GM12878 (cell line): Measurements from ENCODE around the gene PALS1. TPM values are rescaled to one million over a fixed set of nuclear protein-coding genes. Genes with fewer than 3 reads are reported as not detected.

Source experiments
- ATAC-seq: fragments of 200-7000 bp; cut with Tn5 transposase; 3 replicates; pipeline ENCODE4 v1.9.1; 2020; ENCODE audit warnings: mild to moderate bottlenecking, moderate library complexity
- BruUV-seq: library from RNA; stranded (reverse); fragments of 400-500 nt; replicated peaks from 2 replicates; lab custom pipeline; 2021; lab: Mats Ljungman, UMichigan
- CTCF ChIA-PET: fragments of 300-600 bp; sonication (Branson Sonifier 250); formaldehyde crosslinking; extraction: SDS; loops from one replicate; lab custom pipeline; 2021; ENCODE audit warnings: inconsistent platforms; lab: Yijun Ruan, JAX
- POLR2A ChIA-PET: fragments of 350-600 bp; formaldehyde crosslinking; extraction: SDS; loops from one replicate; lab custom pipeline; 2021; ENCODE audit warnings: inconsistent platforms; lab: Charles Lee
- RAD21 ChIA-PET: fragments of 300-600 bp; sonication (Branson Sonifier 250); formaldehyde crosslinking; loops from one replicate; lab custom pipeline; 2023; ENCODE audit warnings: antibody characterized with exemption; ENCODE audit not compliant: unreplicated experiment; lab: Charles Lee
- SMC1A ChIA-PET: fragments of 300-600 bp; sonication (Branson Sonifier 250); formaldehyde crosslinking; loops from one replicate; lab custom pipeline; 2023; ENCODE audit not compliant: unreplicated experiment, uncharacterized antibody; lab: Charles Lee
- DNase-seq: peaks from one replicate; pipeline ENCODE4 v3.0.0-alpha.2; 2011; ENCODE audit warnings: low read depth, low spot score
- FAIRE-seq: peaks from 3 replicates; lab custom pipeline; 2011; peaks lifted over from hg19 to GRCh38; lab: Jason Lieb, UNC
- H2AFZ ChIP-seq: 2 replicates; pipeline ENCODE4 v1.6.0; 2011; ENCODE audit warnings: low read depth, low read length, control low read depth; ENCODE audit not compliant: control insufficient read depth
- H3K27ac ChIP-seq: 2 replicates; pipeline ENCODE4 v1.5.1; 2011; ENCODE audit warnings: control low read depth; ENCODE audit not compliant: control insufficient read depth, insufficient read depth
- H3K27me3 ChIP-seq, 2 experiments: replicated peaks in 1 of 2; 2 replicates each; pipeline versions ENCODE4 v1.6.0 to v1.6.1; 2011; ENCODE audit warnings: low read length in 1 of 2; ENCODE audit not compliant: control insufficient read depth in 2 of 2, insufficient read depth in 2 of 2
- H3K36me3 ChIP-seq, 2 experiments: 2 replicates each; pipeline ENCODE4 v1.5.1; 2011; ENCODE audit warnings: low read length in 1 of 2; ENCODE audit not compliant: control insufficient read depth in 2 of 2, insufficient read depth in 2 of 2
- H3K4me1 ChIP-seq: 2 replicates; pipeline ENCODE4 v1.6.1; 2011; ENCODE audit warnings: mild to moderate bottlenecking, low read length, moderate library complexity, mixed read lengths; ENCODE audit not compliant: control insufficient read depth, insufficient read depth
- H3K4me2 ChIP-seq: 2 replicates; pipeline ENCODE4 v1.6.0; 2011; ENCODE audit warnings: control low read depth; ENCODE audit not compliant: control insufficient read depth, insufficient read depth
- H3K4me3 ChIP-seq: fragments of 200-600 bp; sonication (generic); 2 replicates; pipeline ENCODE4 v1.5.1; 2016
- H3K79me2 ChIP-seq: 2 replicates; pipeline ENCODE4 v1.6.0; 2011; ENCODE audit warnings: low read length; ENCODE audit not compliant: control insufficient read depth, insufficient read depth
- H3K9ac ChIP-seq: 2 replicates; pipeline ENCODE4 v1.8.0; 2011; ENCODE audit warnings: low read length, control low read depth, mixed read lengths; ENCODE audit not compliant: control insufficient read depth, insufficient read depth
- H3K9me3 ChIP-seq: replicated peaks from 3 replicates; pipeline ENCODE4 v1.5.1; 2011; ENCODE audit warnings: mild to moderate bottlenecking, low read length; ENCODE audit not compliant: control insufficient read depth, insufficient read depth
- H4K20me1 ChIP-seq: 2 replicates; pipeline ENCODE4 v1.6.0; 2011; ENCODE audit not compliant: control insufficient read depth, insufficient read depth
- CHD1 ChIP-seq: IDR thresholded peaks from 2 replicates; pipeline ENCODE4 v1.6.1; 2012; ENCODE audit warnings: low read depth, low read length, improper control_type of control experiment
- CHD2 ChIP-seq: IDR thresholded peaks from 2 replicates; pipeline ENCODE4 v1.6.1; 2011; ENCODE audit warnings: low read depth, low read length, improper control_type of control experiment, borderline replicate concordance
- CHD4 ChIP-seq: fragments of 200-600 bp; sonication (generic); IDR thresholded peaks from 2 replicates; pipeline ENCODE4 v1.6.1; 2016; ENCODE audit warnings: mild to moderate bottlenecking
- MAX ChIP-seq: IDR thresholded peaks from 2 replicates; pipeline ENCODE4 v1.6.1; 2012; ENCODE audit warnings: low read depth, low read length, improper control_type of control experiment
- NFYB ChIP-seq: IDR thresholded peaks from 2 replicates; pipeline ENCODE4 v1.6.1; 2011; ENCODE audit warnings: low read depth, mild to moderate bottlenecking, low read length, improper control_type of control experiment, moderate library complexity; ENCODE audit not compliant: insufficient read depth
- PAX8 ChIP-seq: fragments of 450-650 bp; IDR thresholded peaks from 2 replicates; pipeline ENCODE4 v1.6.1; 2017; ENCODE audit warnings: mild to moderate bottlenecking, moderate library complexity
- PBX3 ChIP-seq: IDR thresholded peaks from 2 replicates; pipeline ENCODE4 v1.6.1; 2011; ENCODE audit warnings: mild to moderate bottlenecking, low read depth, low read length, moderate library complexity; ENCODE audit not compliant: insufficient replicate concordance
- POLR2A ChIP-seq: IDR thresholded peaks from 2 replicates; pipeline ENCODE4 v1.6.1; 2011; ENCODE audit warnings: low read depth, mild to moderate bottlenecking, low read length
- RUNX3 ChIP-seq: IDR thresholded peaks from 2 replicates; pipeline ENCODE4 v1.6.1; 2012; ENCODE audit warnings: low read length, inconsistent platforms
- SIN3A ChIP-seq: IDR thresholded peaks from 2 replicates; pipeline ENCODE4 v1.6.1; 2012; ENCODE audit warnings: low read depth, low read length, improper control_type of control experiment
- SPI1 ChIP-seq: IDR thresholded peaks from 2 replicates; pipeline ENCODE4 v1.6.1; 2011; ENCODE audit warnings: low read depth, mild to moderate bottlenecking, low read length, moderate library complexity, borderline replicate concordance; ENCODE audit not compliant: insufficient read depth
- TBL1XR1 ChIP-seq: IDR thresholded peaks from 2 replicates; pipeline ENCODE4 v1.6.1; 2012; ENCODE audit warnings: low read depth, low read length, improper control_type of control experiment
- TCF3 ChIP-seq: IDR thresholded peaks from 2 replicates; pipeline ENCODE4 v1.6.1; 2012; ENCODE audit warnings: low read depth, mild to moderate bottlenecking, low read length, borderline replicate concordance; ENCODE audit not compliant: insufficient read depth
- USF1 ChIP-seq: IDR thresholded peaks from 2 replicates; pipeline ENCODE4 v1.6.1; 2011; ENCODE audit warnings: borderline replicate concordance, low read depth, mild to moderate bottlenecking, moderate library complexity, mixed read lengths, low read length; ENCODE audit not compliant: insufficient read depth; ENCODE audit errors: extremely low read length
- ZZZ3 ChIP-seq: IDR thresholded peaks from 2 replicates; pipeline ENCODE4 v1.6.1; 2011; ENCODE audit warnings: low read depth; ENCODE audit not compliant: control insufficient read depth, insufficient read length
- WGBS: methylation state at CpG from one replicate; pipeline ENCODE4 v1.1.6; 2016; ENCODE audit warnings: low lambda C conversion rate; ENCODE audit not compliant: insufficient replicate concordance, insufficient coverage; ENCODE audit errors: missing lambda C conversion rate; 5-methylcytosine and 5-hydroxymethylcytosine counted together
- in situ Hi-C: fragments of 300-500 bp; cut with MboI; formaldehyde crosslinking; loops from 9 replicates; pipeline ENCODE4 v1.14.3; 2018; ENCODE audit warnings: mixed read lengths
- intact Hi-C: fragments of 100-400 bp; cut with micrococcal nuclease; formaldehyde crosslinking; loops from one replicate; pipeline ENCODE4 v1.14.2; 2022; ENCODE audit not compliant: unreplicated experiment
- polyA plus RNA-seq, 11 experiments: library from polyadenylated mRNA; depleted of rRNA in 4 of 11; unstranded in 6 of 11; stranded (reverse) in 5 of 11; fragments of >200 nt; fragmentation: Nextera tagmentation in 4 of 11; fragmentation: Illumina TruSeq in 1 of 11; extraction: Ambion mirVana in 4 of 11; extraction: Trizol in 1 of 11; gene quantifications; 1 replicate in 1 of 11; 2 replicates in 10 of 11; pipeline versions ENCODE4 v1.2.1 to v1.2.3, GENCODE V29; 2011 to 2016; ENCODE audit warnings: inconsistent platforms in 2 of 11, missing spikeins in 2 of 11, low read depth in 1 of 11
- total RNA-seq, 4 experiments: library from RNA; depleted of rRNA in 3 of 4; stranded (reverse); fragments of >200 nt in 3 of 4; fragmentation: Illumina TruSeq in 1 of 4; extraction: Trizol in 1 of 4; gene quantifications; 2 replicates each; pipeline versions ENCODE4 v1.2.1 to v1.2.3, GENCODE V29; 2013 to 2021
- TF ChIP-seq, protein P1 (sequence below): fragments of 450-650 bp; IDR thresholded peaks from 2 replicates; pipeline ENCODE4 v1.6.1; 2016; ENCODE audit warnings: mild to moderate bottlenecking

Gene PALS1
- total and polyA plus RNA-seq, 10 of the 15 experiments (the other 5 are each of a cell fraction or from before 2014, with no cell fraction given): 4.2 to 10.9 (median 6.6) TPM

DNA sequence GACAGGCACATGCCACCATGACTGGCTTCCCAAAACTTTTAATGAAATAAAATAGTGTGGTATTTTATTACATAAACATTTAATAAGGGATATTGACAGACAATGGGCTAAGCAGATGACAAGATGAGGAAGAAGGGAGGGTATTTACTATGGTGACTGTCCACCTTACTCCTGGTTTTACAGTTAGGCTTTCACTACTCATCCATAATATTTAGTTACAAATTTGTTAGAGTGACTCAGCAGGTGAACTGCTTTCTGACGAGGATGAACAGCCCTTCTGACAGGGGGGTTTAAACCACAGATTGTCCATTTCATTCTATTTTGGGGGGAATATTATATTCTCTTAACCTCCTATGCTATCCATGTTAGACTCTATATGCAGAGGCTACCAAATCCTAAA lies 3.6 kb upstream of the PALS1 start:
- ATAC-seq (no peak), FAIRE-seq (no peak), DNase-seq (no peak)
- Histone ChIP-seq H3K36me3 (no peaks in the 10 kb centered on the region), H3K4me2 (no peak overlapping the region), H3K9me3 (no peaks in the 10 kb centered on the region), H4K20me1 (no peaks in the 10 kb centered on the region), H3K9ac (no peak overlapping the region), H3K79me2 (peaks cover 13% of the 10 kb centered on the region), H3K4me3 (no peak overlapping the region), H3K27ac (no peak overlapping the region), H2AFZ (no peak overlapping the region), H3K4me1 (peaks cover 4% of the 10 kb centered on the region; the same call in 1 of the 2 replicates), H3K27me3 (no peaks in the 10 kb centered on the region)
- ChIA-PET POLR2A (interaction anchor here (0.7 kb wide), 1 partner anchor 39 kb away, joined by 3 read pairs; no protein-coding TSS in a partner anchor), CTCF (interaction anchor here (0.7 to 1.7 kb wide), 2 partner anchors 9 to 26 kb away, joined by 6 read pairs; no protein-coding TSS in a partner anchor), RAD21 (interaction anchor here (0.7 kb wide), 1 partner anchor 11 kb away, joined by 4 read pairs; no protein-coding TSS in a partner anchor), SMC1A (interaction anchor here (0.7 kb wide), 1 partner anchor 880 kb away, joined by 5 read pairs; no protein-coding TSS in a partner anchor)
- BruUV-seq: no TSS peak
- 0% methylated on average over 1 of the region's 1 CpG for WGBS
- intact Hi-C loops (no loop called here), in situ Hi-C loops (no loop called here)
- TF ChIP-seq TBL1XR1 (no peak), MAX (no peak), PAX8 (no peak), CHD2 (no peak), SIN3A (no peak), CHD4 (no peak), PBX3 (no peak), ZZZ3 (no peak), POLR2A (no peak), SPI1 (no peak), RUNX3 (no peak), USF1 (no peak), TCF3 (no peak), NFYB (no peak), CHD1 (no peak)
- TF ChIP-seq, protein P1, sequence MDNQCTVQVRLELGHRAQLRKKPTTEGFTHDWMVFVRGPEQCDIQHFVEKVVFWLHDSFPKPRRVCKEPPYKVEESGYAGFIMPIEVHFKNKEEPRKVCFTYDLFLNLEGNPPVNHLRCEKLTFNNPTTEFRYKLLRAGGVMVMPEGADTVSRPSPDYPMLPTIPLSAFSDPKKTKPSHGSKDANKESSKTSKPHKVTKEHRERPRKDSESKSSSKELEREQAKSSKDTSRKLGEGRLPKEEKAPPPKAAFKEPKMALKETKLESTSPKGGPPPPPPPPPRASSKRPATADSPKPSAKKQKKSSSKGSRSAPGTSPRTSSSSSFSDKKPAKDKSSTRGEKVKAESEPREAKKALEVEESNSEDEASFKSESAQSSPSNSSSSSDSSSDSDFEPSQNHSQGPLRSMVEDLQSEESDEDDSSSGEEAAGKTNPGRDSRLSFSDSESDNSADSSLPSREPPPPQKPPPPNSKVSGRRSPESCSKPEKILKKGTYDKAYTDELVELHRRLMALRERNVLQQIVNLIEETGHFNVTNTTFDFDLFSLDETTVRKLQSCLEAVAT: no peak
